ENCODE data around the gene PGAM5.
"Not testable (repeated sequence)": the region's sequence is repeated elsewhere in the genome, so short reads cannot be mapped to it uniquely, and the experiment has no call there.

Gene PGAM5

DNA sequence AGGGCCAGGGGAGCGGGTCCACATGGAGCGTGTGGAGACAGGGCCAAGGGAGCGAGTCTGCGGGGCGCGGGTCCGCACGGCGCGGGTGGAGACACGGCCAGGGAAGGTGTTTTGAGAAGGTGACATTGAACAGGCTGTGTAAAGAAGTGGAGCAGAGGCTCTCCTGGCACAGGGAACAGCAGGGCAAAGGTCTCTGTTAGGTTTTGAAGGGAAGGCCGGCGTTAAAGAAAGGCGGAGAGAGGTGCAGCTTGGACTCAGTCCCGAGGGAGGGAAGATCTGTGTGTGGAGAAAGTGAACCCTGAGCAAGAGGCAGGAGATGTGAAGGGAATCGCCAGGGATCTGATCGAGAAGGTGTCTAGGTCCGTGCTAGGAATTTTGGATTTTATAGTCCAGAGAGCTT, 21.4 kb upstream of the PGAM5 start:
- no peak for DNase-seq (ENCODE audit: low read depth)

DNA sequence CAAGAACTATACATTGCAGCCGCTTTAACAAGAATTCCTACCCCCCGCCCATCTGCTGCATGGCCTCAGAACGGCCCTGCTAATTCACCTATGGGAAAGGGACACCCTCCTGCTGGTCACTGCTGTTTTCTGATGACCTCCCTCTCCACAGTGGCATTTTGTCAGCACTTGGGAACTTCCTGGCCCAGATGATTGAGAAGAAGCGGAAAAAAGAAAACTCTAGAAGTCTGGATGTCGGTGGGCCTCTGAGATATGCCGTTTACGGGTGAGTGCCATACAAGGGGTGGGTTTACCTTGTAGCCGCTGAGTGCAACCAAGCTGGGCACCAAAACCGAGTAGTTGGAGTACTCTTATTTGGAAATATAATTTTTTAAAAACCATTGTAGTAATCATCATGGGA, 20.5 kb upstream of the PGAM5 start:
- no peak for DNase-seq (ENCODE audit: low read depth)

DNA sequence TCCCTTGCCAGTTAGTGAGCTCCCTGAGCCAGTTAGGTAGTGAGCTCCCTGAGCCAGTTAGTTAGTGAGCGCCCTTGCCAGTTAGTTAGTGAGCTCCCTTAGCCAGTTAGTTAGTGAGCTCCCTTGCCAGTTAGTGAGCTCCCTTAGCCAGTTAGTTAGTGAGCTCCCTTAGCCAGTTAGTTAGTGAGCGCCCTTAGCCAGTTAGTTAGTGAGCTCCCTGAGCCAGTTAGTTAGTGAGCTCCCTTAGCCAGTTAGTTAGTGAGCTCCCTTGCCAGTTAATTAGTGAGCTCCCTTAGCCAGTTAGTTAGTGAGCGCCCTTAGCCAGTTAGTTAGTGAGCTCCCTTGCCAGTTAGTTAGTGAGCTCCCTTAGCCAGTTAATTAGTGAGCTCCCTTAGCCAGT, 18.6 kb upstream of the PGAM5 start:
- not testable (repeated sequence) for DNase-seq (ENCODE audit: low read depth)

DNA sequence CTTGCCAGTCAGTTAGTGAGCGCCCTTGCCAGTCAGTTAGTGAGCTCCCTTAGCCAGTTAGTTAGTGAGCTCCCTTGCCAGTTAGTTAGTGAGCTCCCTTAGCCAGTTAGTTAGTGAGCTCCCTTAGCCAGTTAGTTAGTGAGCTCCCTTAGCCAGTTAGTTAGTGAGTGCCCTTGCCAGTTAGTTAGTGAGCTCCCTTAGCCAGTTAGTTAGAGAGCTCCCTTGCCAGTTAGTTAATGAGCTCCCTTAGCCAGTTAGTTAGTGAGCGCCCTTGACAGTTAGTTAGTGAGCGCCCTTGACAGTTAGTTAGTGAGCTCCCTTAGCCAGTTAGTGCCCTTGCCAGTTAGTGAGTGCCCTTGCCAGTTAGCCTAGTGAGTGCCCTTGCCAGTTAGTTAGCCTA, 15.8 kb upstream of the PGAM5 start:
- DNase-seq (ENCODE audit: low read depth): not testable (repeated sequence)

DNA sequence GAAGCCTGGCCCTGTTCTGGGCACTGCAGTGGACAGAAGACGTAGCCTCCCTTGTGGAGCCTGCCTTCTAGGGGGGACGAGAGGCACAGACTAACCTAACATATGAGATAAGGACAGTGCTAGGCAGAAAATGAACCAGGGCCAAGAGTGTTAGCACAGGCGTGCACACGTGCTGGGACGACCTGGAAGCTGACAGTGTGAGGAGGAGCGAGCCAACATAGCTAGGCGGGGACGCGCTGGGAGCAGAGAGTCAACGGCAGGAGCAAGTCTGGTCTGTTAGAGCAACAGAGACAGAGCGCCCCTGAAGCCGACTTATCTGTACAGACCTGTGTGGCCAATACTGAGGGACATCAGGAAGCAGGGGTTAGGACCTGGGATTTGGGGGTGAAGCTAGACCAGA, 15.2 kb upstream of the PGAM5 start:
- DNase-seq (ENCODE audit: low read depth): no peak

DNA sequence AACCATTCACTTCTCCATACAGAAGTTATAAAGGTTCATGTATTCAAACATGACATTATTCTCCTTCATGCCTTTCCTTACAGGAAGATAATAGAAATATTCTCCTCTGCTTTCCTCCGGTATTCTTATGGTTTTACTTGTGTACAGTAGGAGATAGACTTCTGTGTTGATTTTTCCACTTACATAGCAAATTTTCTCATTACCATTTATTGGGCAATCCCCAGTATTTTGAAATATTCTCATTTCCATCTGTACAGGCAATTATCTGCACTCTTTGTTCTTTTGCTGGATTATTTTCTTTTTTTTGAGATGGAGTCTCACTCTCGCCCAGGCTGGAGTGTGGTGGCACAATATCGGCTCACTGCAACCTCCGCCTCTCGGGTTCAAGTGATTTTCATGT, 12.3 kb upstream of the PGAM5 start:
- DNase-seq (ENCODE audit: low read depth): no peak

DNA sequence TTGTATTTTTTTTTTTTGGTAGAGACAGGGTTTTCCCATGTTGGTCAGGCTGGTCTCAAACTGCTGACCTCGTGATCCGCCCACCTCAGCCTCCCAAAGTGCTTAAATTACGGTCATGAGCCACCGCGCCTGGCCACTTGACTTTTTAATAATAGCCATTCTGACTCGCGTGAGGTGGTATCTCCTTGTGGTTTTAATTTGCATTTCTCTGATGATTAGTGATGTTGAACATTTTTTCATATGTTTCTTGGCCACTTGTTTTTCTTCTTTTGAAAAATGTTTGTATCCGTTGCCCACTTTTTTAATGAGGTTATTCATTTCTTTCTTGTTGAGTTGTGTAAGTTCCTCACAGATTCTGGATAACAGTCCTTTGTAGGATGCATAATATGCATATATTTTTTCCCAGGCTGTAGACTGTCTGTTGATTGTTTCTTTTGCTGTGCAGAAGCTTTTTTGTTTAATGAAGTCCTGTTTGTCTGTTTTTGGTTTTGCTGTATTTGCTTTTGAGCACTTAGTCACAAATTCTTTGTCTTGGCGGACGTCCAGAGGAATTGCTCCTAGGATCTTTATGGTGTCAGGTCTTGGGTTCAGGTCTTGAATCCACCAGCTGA, 10.3 kb upstream of the PGAM5 start:
- no peak for DNase-seq (ENCODE audit: low read depth)

DNA sequence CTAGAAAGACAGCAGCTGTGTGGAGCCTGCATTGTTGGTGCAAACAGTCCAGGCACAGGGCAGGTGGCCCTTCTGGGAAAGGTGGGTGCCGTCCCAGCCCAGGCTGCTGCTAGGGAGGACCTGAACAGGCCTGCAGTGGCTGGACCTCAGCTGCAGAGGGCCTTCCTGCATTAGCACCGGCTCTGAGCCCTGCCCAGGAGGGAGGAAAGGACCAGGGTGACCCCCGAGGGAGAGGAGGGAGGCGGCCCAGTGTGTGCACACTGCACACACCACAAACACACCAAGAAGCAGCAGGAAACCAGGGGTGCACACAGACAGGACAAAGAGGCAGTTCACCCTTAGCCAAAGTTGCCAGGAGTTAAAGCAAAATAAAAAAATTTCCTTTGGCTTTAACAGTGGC, 8.0 kb upstream of the PGAM5 start:
- DNase-seq (ENCODE audit: low read depth): no peak

DNA sequence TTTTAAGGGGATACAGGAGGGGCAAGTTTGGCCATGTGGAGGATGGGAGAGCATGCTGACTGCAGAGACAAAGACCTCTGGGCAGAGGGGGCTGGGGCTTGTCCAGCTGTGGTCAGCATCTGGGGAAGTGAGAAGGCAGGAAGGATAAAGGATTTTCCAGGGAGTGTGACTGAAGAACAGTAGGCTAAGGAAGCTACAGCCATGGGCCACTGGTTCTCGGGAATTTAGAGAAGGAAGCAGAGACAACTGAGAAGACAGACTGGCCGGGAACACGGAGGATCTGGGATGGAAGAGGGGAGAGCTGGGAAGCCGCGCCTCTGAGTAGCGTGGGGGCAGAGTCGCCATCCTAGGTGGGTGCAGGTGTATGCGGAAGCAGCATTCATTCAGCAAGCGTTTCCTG, 7.0 kb upstream of the PGAM5 start:
- DNase-seq (ENCODE audit: low read depth): no peak

DNA sequence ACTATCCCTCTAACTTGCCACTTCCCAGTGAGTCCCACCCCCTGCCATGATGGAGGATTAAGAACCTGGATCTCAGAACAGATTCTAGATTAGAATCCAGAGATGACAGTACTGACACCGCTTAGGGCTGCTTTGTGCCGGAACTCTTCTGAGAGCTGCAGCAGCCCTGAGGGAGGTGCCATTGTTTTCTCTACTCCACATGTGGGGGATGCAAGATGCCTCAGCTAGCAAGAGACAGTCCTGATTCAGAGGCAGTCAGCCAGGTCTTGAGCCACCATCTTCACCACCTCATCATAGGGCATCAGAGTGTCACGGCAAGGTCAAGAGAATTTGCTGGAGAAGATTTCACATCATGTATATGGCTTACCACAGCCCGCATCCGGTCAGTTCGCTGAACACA, 3.4 kb upstream of the PGAM5 start:
- no peak for DNase-seq (ENCODE audit: low read depth)

DNA sequence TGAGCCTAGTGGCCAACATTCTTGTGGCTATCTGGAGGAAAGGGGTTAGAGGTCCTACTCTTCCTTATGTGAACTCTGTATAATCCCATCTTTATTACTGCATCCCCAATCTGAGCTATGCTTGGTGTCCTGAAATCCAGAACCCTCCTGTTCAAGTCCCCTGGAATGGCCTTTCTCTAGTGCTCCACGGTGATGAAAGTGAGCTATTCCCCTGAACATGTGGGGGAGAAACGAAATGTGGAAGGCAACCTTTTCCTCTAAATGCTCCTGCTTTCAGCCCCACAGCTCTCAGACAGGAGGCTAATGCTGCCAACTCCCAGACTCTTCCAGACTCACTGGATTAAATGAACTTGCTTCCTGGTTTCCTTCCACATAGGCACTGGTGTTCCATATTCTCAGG, 2.5 kb upstream of the PGAM5 start:
- no peak for DNase-seq (ENCODE audit: low read depth)

DNA sequence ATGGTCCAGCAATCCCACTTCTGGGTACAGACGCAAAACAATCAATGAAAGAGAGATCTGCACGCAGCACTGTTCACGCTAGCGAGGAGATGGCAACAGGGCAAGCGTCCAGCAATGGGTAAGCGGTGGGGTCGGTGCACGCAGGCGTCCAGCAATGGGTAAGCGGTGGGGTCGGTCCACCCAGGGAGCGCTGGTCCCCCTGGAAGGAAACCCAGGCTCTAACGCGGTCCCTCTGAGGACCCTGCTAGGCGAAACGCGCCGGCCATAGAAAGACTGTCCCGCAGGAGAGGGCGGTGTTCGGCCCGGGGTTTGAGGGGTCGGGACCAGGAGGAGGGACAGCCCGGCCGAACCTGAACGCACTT, 618 bp upstream of the PGAM5 start:
- DNase-seq (ENCODE audit: low read depth): no peak

DNA sequence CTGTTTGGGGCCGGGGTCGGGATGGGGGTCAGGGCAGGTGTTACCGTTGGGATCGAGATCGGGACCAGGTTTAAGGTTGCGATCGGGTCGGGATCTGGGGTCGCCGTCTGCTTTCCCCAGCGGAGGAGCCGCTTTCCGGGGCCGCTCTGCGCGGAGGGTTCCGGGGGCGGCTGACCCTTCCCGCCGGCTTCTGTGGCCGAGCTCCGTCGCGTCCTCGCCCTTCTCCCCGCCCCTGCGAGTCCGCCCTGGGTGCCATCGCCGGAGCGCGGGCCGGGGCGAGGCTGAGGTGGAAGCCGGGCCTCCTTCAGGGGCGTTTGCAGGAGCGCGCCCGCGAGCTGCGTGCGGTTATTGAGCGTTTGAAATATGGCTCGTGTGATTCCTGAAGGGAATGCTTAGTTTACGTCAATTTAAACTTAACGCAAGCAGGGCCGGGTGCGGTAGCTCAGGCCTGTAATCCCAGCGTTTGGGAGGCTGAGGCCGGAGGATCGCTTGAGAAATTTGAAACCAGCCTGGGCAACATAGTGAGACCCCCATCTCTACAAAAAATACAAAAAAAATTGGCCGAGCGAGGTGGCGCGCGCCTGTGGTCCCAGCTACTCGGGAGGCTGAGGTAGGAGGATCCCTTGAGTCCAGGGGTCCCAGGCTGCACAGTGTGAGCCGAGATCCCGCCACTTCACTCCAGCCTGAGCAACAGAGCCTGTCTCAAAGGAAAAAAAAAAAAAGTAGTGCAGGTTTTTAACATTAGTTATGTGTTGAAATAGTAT, 620 bp downstream of the PGAM5 start:
- no peak for DNase-seq (ENCODE audit: low read depth)

DNA sequence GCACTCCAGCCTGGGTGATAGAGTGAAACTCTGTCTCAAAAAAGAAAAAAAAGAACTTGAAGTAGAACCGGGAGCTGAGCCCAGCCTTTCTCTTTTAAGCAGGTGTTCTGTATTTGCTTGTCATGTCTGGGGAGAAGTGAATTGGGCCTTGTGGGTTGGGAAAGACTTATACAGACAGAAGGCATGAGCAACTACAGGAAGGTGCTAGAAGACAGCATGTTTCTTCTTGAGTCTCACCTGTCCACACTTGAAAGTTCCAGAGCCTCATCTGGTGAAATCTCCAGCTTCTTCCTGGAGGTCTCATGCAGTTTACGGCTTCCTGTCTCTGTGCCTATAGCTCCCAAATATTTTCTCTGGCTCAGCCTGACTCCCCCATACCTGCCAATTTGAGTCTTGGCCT, 2.5 kb downstream of the PGAM5 start:
- DNase-seq (ENCODE audit: low read depth): no peak

DNA sequence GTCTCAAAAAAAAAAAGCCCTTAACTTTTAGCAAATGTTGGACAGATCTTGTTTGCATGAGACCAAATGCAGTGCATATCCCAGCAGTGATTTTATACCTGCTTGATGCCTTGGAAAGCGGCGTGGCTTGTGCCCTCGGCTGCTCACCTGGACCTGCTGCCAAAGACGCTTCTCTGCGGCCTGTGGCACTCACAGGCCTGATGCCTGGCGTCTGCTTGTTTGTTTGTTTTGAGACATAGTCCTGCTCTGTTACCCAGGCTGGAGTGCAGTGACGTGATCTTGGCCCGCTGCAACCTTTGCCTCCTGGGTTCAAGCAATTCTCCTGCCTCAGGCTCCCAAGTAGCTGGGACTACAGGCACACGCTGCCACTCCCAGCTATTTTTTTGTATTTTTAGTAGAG, 5.2 kb downstream of the PGAM5 start:
- DNase-seq (ENCODE audit: low read depth): no peak

DNA sequence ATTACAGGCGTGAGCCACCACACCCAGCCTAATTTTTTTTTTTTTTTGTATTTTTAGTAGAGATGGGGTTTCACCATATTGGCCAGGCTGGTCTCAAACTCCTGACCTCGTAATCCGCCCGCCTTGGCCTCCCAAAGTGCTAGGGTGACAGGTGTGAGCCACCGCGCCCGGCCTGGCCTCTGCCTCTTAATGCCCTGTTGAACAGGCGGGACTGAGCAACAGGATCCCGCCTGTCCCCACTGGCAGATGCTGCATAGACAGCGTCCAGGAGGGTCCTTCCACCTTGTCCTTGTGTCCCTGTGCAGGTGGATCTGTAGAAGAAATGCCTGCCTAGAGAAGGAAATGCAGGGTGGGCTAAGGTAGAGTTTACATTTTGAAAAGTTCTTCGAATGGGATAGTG, 5.7 kb downstream of the PGAM5 start:
- no peak for DNase-seq (ENCODE audit: low read depth)

DNA sequence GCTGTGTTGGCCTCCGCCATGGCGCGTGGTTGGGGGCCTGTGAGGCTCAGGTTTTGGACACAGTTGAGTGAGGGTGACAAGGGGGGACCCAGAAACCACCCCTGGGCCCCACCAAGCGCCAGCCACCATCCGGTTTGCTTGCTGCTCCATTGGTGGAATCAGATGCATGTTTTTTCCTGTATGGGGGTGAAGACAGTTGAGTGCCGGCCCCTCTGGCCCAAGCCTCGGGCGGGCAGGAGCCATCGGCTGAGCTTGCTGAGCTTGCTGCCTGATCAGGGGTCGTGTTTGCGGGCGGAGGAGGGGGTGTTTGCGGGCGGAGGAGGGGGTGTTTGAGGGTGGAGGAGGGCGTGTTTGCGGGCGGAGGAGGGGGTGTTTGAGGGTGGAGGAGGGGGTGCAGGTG, 6.4 kb downstream of the PGAM5 start:
- no peak for DNase-seq (ENCODE audit: low read depth)

DNA sequence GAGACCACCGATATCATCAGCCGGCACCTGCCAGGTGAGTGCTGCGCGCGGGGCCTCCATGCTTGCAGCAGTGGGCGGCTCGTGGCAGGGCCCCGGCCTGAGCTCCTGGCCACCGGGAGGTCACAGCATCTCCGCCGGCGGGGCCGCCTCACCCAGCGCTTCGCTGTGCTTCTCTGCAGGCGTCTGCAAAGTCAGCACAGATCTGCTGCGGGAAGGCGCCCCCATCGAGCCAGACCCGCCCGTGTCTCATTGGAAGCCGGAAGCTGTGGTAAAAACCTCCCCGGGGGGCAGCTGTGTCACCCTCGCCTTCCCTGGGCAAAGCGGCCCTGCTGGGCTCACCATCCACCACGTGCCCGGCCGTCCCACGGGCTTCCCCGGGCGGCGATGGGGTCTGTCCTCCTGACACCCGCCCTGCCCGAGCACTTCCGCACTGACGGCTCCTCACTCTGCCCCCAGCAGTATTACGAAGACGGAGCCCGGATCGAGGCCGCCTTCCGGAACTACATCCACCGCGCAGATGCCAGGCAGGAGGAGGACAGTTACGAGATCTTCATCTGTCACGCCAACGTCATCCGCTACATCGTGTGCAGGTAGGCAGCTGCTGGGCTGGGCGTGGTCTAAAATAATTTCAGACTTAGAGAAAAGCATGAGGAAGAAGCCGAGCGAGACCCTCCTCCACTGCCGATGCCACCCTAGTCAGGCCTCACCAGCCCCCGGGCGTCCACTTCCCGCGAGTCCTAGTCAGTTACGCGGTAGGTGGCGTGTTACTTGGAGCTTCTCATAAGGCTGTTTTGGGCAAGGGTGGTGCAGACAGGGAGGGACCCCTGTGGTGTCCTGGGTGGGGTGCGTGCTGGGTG, 7.1 kb downstream of the PGAM5 start:
- no peak for DNase-seq (ENCODE audit: low read depth)

DNA sequence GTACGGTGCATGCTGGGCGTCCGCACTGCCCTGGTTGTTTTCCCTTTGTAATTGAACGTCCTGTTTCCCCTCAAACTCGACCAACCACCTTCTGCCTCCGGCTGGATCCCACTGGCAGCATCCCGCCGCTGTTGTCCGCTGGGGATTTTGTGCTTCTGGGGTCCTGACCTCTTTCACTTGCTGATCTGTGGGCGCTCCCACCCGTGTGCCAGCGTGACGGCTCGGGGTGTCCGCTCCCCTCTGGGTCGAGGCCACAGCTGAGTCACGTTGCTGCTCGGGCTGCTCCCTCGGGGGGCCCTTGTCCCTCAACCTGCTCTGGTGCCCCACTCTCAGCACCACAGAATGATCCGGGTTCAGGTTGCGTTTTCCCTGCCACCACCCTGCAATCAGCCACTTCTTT, 8.0 kb downstream of the PGAM5 start:
- DNase-seq (ENCODE audit: low read depth): no peak

DNA sequence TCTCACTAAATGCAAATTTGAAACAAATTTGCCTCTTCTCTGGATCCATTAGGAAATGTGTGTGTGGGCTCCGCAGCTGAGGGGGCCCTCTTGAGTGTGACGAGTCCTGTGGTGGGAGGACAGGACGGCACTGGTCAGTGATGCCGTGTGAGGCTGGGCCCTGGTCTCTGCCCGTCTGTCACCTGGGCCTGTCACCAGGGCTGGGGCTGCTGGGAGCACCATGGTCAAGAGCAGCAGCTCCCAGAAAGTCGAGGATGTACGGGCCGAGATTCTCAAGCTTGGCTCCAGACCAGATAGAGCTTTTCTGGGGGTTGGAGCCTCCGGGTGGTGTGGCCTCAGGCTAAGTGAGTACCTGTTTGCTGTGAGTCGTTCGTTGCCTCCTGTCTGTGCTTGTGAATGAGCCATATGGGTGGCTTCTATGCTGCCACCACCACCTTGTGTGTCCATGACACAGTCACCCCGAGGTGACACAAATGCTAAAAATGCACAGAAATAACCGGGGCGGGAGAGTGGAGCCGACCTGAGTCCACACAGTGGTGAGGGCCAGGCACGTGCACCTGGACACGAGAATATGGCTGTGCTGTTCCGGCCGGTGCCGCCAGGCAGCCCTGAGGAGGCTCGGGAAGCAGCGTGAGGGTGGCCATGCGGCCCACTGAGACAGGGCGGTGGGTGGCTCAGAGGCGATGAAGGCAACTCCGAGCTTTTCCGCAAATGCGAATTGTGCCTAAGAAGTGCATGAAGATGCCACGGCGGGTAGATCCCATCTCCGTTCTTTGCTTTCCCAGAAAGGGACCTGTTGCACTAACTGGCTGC, 8.7 kb downstream of the PGAM5 start:
- no peak for DNase-seq (ENCODE audit: low read depth)

DNA sequence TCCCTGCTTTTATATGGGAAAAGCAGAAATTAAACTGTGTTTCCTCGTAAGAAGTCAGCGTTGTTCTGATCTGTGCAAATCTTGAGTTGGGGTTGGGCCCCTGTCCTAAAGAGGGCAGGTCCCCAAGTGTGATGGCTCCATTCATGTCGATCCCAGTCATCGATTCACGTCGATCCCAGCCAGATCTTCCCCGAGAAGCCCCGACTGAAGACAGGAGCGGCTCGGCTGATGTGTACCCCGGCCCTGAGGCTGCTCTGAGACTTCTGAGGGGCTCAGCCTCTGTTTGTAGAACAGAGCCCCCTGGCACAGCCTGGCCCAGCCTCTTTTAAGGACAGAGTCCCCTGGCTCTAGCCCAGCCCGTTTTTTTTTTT, 9.3 kb downstream of the PGAM5 start:
- no peak for DNase-seq (ENCODE audit: low read depth)

DNA sequence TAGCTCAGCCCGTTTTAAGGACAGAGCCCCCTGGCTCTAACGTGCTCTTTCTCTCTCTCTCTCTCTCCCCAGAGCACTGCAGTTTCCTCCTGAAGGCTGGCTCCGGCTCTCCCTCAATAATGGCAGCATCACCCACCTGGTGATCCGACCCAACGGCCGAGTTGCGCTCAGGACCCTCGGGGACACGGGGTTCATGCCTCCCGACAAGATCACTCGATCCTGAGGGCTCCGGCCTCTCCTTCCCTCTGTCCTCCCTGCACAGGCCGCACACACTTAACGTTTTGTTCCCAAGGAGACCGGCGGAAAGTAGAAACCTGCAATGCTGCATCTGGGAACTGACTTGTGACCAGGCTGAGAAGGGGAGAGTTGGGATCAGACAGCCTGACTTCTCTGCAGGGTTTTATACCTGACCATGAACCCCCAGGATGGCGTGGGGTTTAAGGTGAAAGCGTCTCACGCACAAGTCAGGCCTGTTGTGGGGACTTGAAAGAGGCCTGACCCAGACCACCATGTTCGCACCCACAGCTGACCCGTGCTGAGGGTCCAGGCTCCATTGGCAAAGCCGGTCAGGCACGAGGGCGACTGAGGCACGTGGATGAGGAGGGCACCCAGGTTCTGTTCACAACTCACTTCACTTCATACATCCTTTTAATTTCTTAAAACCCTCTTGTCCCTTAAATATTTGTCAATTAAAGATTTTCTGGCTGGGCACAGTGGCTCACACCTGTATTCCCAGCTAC, 10.1 kb downstream of the PGAM5 start:
- no peak for DNase-seq (ENCODE audit: low read depth)
